ENCODE data around the gene NPAS3.
A peak's percentile ranks its signal among the peaks of the same experiment; 100 is the strongest.

The NPAS3 gene

GRCh38 chr14:33650430-33650829 is 711.8 kb downstream of the NPAS3 start:
- no peaks in the 10 kb centered on the region for H3K9me3 ChIP-seq (ENCODE audit: insufficient read depth, low read depth, low read length)
- H3K36me3 ChIP-seq (ENCODE audit: control insufficient read depth in 1 of 2, insufficient read depth in 2 of 2, low read length in 2 of 2), result no peaks in the 10 kb centered on the region
- H3K79me1 ChIP-seq (ENCODE audit: low read length), result no peaks in the 10 kb centered on the region
- H3K23ac ChIP-seq (ENCODE audit: low read length), result no peak overlapping the region
- H4K8ac ChIP-seq (ENCODE audit: low read depth, low read length), result no peak overlapping the region
- no peaks in the 10 kb centered on the region for H3K79me2 ChIP-seq (ENCODE audit: control insufficient read depth, insufficient read depth, low read length, poor library complexity)
- H2BK5ac ChIP-seq (ENCODE audit: low read depth, low read length, poor library complexity), result no peak overlapping the region
- H3K9ac ChIP-seq (ENCODE audit: low read length), result no peak overlapping the region
- no peak overlapping the region for H3K14ac ChIP-seq (ENCODE audit: low read length)
- H4K12ac ChIP-seq (ENCODE audit: low read depth, low read length), result no peak overlapping the region
- H2BK120ac ChIP-seq (ENCODE audit: insufficient read depth, low read length, poor library complexity), result no peak overlapping the region
- H2AK5ac ChIP-seq (ENCODE audit: low read length), result no peak overlapping the region
- no peaks in the 10 kb centered on the region for H3K4me1 ChIP-seq (ENCODE audit: control insufficient read depth in 1 of 2, insufficient read depth in 2 of 2, low read length in 2 of 2)
- H3K27me3 ChIP-seq (ENCODE audit: insufficient read depth, low read length), result no peaks in the 10 kb centered on the region
- no peak overlapping the region for H3K4me2 ChIP-seq (ENCODE audit: low read length)
- no peak overlapping the region for H4K91ac ChIP-seq (ENCODE audit: low read depth, low read length)
- H3K27ac ChIP-seq (ENCODE audit: low read depth, low read length), result no peak overlapping the region
- H2BK12ac ChIP-seq (ENCODE audit: low read length), result no peak overlapping the region
- no peak overlapping the region for H2AFZ ChIP-seq (ENCODE audit: insufficient read depth, low read length, poor library complexity)
- no peak overlapping the region for H3K4me3 ChIP-seq (ENCODE audit: low read depth, low read length)
- DNase-seq, result no peak
- H3K4ac ChIP-seq (ENCODE audit: low read depth, low read length), result no peak overlapping the region
- no CpG with 5 or more reads among the region's 3 CpGs for WGBS (ENCODE audit: extremely low coverage, insufficient coverage, insufficient read length)
- H3K18ac ChIP-seq (ENCODE audit: low read length), result no peak overlapping the region

GRCh38 chr14:33652566-33653307 is 714.1 kb downstream of the NPAS3 start:
- no peak for DNase-seq
- Histone ChIP-seq H3K23ac (ENCODE audit: low read length) (no peak overlapping the region), H3K36me3 (ENCODE audit: control insufficient read depth in 1 of 2, insufficient read depth in 2 of 2, low read length in 2 of 2) (no peaks in the 10 kb centered on the region), H3K27me3 (ENCODE audit: insufficient read depth, low read length) (no peaks in the 10 kb centered on the region), H2BK120ac (ENCODE audit: insufficient read depth, low read length, poor library complexity) (no peak overlapping the region), H2AK5ac (ENCODE audit: low read length) (no peak overlapping the region), H3K4me1 (ENCODE audit: control insufficient read depth in 1 of 2, insufficient read depth in 2 of 2, low read length in 2 of 2) (no peaks in the 10 kb centered on the region), H3K79me2 (ENCODE audit: control insufficient read depth, insufficient read depth, low read length, poor library complexity) (no peaks in the 10 kb centered on the region), H4K91ac (ENCODE audit: low read depth, low read length) (no peak overlapping the region), H3K4me3 (ENCODE audit: low read depth, low read length) (no peak overlapping the region), H3K79me1 (ENCODE audit: low read length) (no peaks in the 10 kb centered on the region), H3K14ac (ENCODE audit: low read length) (no peak overlapping the region), H3K18ac (ENCODE audit: low read length) (no peak overlapping the region), H2BK5ac (ENCODE audit: low read depth, low read length, poor library complexity) (no peak overlapping the region), H4K8ac (ENCODE audit: low read depth, low read length) (no peak overlapping the region), H3K4ac (ENCODE audit: low read depth, low read length) (no peak overlapping the region), H3K27ac (ENCODE audit: low read depth, low read length) (no peak overlapping the region), H3K9ac (ENCODE audit: low read length) (peak overlapping the region; percentile 23), H3K4me2 (ENCODE audit: low read length) (no peak overlapping the region), H2BK12ac (ENCODE audit: low read length) (no peak overlapping the region), H4K12ac (ENCODE audit: low read depth, low read length) (no peak overlapping the region), H2AFZ (ENCODE audit: insufficient read depth, low read length, poor library complexity) (no peak overlapping the region), H3K9me3 (ENCODE audit: insufficient read depth, low read depth, low read length) (no peaks in the 10 kb centered on the region)
- no CpG with 5 or more reads among the region's 11 CpGs for WGBS (ENCODE audit: extremely low coverage, insufficient coverage, insufficient read length)

- H3K79me1 ChIP-seq (ENCODE audit: low read length), result no peaks in the 10 kb centered on the region
- H3K14ac ChIP-seq (ENCODE audit: low read length), result no peak overlapping the region
- no peaks in the 10 kb centered on the region for H3K27me3 ChIP-seq (ENCODE audit: insufficient read depth, low read length)
- no CpG with 5 or more reads among the region's 6 CpGs for WGBS (ENCODE audit: extremely low coverage, insufficient coverage, insufficient read length)
- no peak overlapping the region for H2BK5ac ChIP-seq (ENCODE audit: low read depth, low read length, poor library complexity)
- no peak overlapping the region for H2BK120ac ChIP-seq (ENCODE audit: insufficient read depth, low read length, poor library complexity)
- no peaks in the 10 kb centered on the region for H3K9me3 ChIP-seq (ENCODE audit: insufficient read depth, low read depth, low read length)
- H2AK5ac ChIP-seq (ENCODE audit: low read length), result no peak overlapping the region
- no peak overlapping the region for H3K18ac ChIP-seq (ENCODE audit: low read length)
- no peak overlapping the region for H2AFZ ChIP-seq (ENCODE audit: insufficient read depth, low read length, poor library complexity)
- H2BK12ac ChIP-seq (ENCODE audit: low read length), result no peak overlapping the region
- DNase-seq, result no peak
- no peak overlapping the region for H3K23ac ChIP-seq (ENCODE audit: low read length)
- no peak overlapping the region for H4K91ac ChIP-seq (ENCODE audit: low read depth, low read length)
- no peaks in the 10 kb centered on the region for H3K36me3 ChIP-seq (ENCODE audit: control insufficient read depth in 1 of 2, insufficient read depth in 2 of 2, low read length in 2 of 2)
- H4K8ac ChIP-seq (ENCODE audit: low read depth, low read length), result no peak overlapping the region
- no peak overlapping the region for H3K27ac ChIP-seq (ENCODE audit: low read depth, low read length)
- H3K4me3 ChIP-seq (ENCODE audit: low read depth, low read length), result no peak overlapping the region
- H3K79me2 ChIP-seq (ENCODE audit: control insufficient read depth, insufficient read depth, low read length, poor library complexity), result no peaks in the 10 kb centered on the region
- H3K4me2 ChIP-seq (ENCODE audit: low read length), result no peak overlapping the region
- no peak overlapping the region for H3K4ac ChIP-seq (ENCODE audit: low read depth, low read length)
- H4K12ac ChIP-seq (ENCODE audit: low read depth, low read length), result no peak overlapping the region
- no peak overlapping the region for H3K9ac ChIP-seq (ENCODE audit: low read length)
- H3K4me1 ChIP-seq (ENCODE audit: control insufficient read depth in 1 of 2, insufficient read depth in 2 of 2, low read length in 2 of 2), result no peaks in the 10 kb centered on the region
Measured at GRCh38 chr14:33653308-33653695, 714.6 kb downstream of the NPAS3 start.

GRCh38 chr14:33655421-33655820 is 716.7 kb downstream of the NPAS3 start:
- no peak overlapping the region for H4K12ac ChIP-seq (ENCODE audit: low read depth, low read length)
- H3K79me2 ChIP-seq (ENCODE audit: control insufficient read depth, insufficient read depth, low read length, poor library complexity), result no peaks in the 10 kb centered on the region
- H3K79me1 ChIP-seq (ENCODE audit: low read length), result no peaks in the 10 kb centered on the region
- no peak overlapping the region for H2BK5ac ChIP-seq (ENCODE audit: low read depth, low read length, poor library complexity)
- no peak overlapping the region for H2AFZ ChIP-seq (ENCODE audit: insufficient read depth, low read length, poor library complexity)
- H3K18ac ChIP-seq (ENCODE audit: low read length), result no peak overlapping the region
- H3K36me3 ChIP-seq (ENCODE audit: control insufficient read depth in 1 of 2, insufficient read depth in 2 of 2, low read length in 2 of 2), result no peaks in the 10 kb centered on the region
- H3K23ac ChIP-seq (ENCODE audit: low read length), result no peak overlapping the region
- H3K9me3 ChIP-seq (ENCODE audit: insufficient read depth, low read depth, low read length), result no peaks in the 10 kb centered on the region
- H3K14ac ChIP-seq (ENCODE audit: low read length), result no peak overlapping the region
- no peak overlapping the region for H3K27ac ChIP-seq (ENCODE audit: low read depth, low read length)
- H3K4ac ChIP-seq (ENCODE audit: low read depth, low read length), result no peak overlapping the region
- no peak overlapping the region for H4K91ac ChIP-seq (ENCODE audit: low read depth, low read length)
- no peak overlapping the region for H4K8ac ChIP-seq (ENCODE audit: low read depth, low read length)
- no peak overlapping the region for H2BK12ac ChIP-seq (ENCODE audit: low read length)
- no CpG with 5 or more reads among the region's 4 CpGs for WGBS (ENCODE audit: extremely low coverage, insufficient coverage, insufficient read length)
- H2AK5ac ChIP-seq (ENCODE audit: low read length), result no peak overlapping the region
- no peak overlapping the region for H3K4me2 ChIP-seq (ENCODE audit: low read length)
- no peak for DNase-seq
- no peak overlapping the region for H2BK120ac ChIP-seq (ENCODE audit: insufficient read depth, low read length, poor library complexity)
- no peaks in the 10 kb centered on the region for H3K27me3 ChIP-seq (ENCODE audit: insufficient read depth, low read length)
- no peak overlapping the region for H3K9ac ChIP-seq (ENCODE audit: low read length)
- H3K4me3 ChIP-seq (ENCODE audit: low read depth, low read length), result no peak overlapping the region
- no peaks in the 10 kb centered on the region for H3K4me1 ChIP-seq (ENCODE audit: control insufficient read depth in 1 of 2, insufficient read depth in 2 of 2, low read length in 2 of 2)

Measured in trophoblast cell (in vitro differentiated cells and primary cell).